GM18867 (cell line): ENCODE data around the gene ADAM22.
A peak's percentile ranks its signal among the peaks of the same experiment; 100 is the strongest.

ENCODE experiments used
- ATAC-seq: cut with Tn5 transposase; IDR thresholded peaks from one replicate; pipeline ENCODE4 v1.9.1; 2021; ENCODE audit warnings: mild to moderate bottlenecking, moderate library complexity; ENCODE audit not compliant: unreplicated experiment

Gene ADAM22

GRCh38 chr7:88105231-88105630, 171.2 kb downstream of the ADAM22 start:
- ATAC-seq, result no peak

GRCh38 chr7:88106434-88106833, 172.4 kb downstream of the ADAM22 start:
- peak; percentile 66 for ATAC-seq

GRCh38 chr7:88109612-88110011, 175.6 kb downstream of the ADAM22 start:
- no peak for ATAC-seq

DNA sequence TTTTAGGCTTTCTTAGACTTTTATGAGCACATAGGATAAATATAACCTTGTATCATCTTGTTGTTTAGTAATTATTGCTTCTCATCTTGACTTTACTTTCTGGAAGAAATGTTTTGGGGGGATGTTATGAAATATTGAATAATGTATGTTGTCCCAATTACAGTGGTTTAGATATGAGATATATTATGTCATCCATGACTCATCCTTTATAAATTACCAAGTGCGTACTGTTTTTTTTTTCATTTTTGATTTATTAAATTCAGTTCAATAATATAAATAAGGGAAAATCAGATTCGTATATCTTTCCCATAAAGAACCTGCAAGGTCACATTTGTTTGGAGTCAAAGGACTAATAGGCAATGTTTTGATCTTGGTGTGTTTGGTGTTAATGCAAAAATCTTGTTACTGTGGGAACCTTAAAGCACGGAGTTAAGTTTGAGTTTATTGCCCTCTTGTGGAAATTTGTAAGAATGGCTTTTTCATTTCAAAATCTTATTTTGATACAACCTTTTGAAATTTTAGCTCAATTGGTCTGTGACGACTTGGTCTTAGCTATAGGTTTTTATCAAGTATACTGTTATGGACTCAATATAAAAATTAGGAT, 177.2 kb downstream of the ADAM22 start:
- peak; percentile 44 for ATAC-seq

DNA sequence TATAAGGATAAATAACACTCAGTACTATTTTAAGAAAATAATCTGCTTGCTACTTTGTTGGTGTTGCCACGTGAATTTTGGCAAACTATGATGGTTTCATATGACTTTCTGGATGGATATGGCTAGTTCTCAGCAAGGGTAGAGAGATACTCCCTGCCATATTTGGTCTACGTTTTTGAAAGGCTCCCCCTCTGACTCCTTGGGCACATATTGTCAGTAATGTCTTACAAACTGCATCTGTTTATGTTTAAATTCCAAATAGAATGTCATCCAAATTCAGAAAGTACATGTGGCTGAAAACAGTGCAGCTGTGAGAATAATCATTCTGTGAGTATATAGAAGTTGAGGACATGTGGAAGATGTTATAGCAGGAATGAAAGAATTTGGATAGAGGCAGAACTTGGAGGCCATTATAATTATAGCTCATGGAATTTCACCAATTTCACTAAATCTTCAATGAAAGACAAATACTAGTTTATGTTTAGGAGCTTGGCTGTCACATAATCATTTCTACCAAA, 178.0 kb downstream of the ADAM22 start:
- ATAC-seq, result no peak

DNA sequence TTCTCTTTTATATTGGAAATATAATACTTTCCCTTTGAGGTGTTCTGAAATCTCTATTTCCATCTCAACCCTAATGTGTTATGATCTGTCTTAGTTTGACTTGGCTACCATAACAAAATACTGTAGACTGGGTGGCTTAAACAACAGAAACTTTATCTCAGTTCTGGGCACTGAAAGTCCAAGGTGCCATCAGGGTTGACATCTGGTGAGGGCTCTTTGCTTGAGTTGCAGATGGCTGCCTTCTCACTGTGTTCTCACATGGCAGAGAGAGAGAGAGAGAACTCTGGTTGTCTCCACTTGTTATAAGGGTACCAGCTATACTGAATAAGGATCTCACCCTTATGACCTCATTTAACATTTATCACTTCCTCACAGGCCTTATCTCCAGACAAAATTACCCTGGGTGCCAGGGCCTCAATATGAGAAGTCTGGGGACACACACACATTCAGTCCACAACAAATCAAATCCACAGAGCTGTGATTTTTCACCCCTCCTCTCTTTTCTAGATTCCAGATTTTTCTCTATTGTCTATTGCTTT, 181.3 kb downstream of the ADAM22 start:
- ATAC-seq, result peak; percentile 63

DNA sequence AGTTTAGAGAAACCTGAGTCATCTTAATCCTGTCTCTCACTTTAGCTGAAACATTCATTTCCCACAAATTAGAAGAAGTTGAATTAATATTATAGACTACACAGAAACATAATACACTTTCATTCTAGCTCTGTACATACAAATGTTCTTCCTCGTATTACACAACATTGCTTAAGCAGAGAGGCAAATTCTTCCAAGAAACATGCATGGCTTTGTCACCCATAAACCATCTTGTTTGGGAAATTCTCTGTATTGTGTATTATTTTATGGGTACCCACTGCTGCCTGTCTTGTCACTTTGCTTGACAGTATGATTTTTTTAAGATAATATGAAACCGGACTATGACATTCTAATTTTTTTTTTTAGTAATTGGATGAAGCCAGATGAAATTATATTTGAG, 181.8 kb downstream of the ADAM22 start:
- no peak for ATAC-seq

DNA sequence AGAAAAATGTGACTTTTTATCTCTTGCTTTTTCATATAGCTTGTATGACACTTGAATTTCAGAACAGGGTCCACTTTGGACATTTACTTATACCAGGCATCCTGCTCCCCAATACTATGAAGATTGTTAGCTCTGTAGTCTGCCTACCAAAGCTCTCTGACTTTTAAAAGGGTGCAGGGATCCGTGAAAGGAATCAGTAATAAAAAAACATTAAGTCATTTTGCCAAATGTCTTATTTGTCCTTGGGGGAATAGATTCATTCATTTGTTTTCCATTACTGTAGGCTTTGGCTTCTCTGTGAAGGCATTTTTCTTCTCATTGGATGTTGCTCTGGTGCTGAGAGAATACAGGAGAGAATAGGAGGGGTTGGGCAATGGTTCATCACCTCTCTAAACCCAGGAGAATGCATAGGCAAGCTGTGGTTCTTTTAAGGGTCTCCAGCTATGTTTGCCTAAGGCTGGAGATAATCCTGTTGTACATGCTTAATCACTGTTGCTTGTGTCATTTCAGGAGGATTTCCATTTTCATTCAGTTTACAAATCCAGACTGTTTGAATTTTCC, 182.3 kb downstream of the ADAM22 start:
- no peak for ATAC-seq

- no peak for ATAC-seq
These were observed 183.3 kb downstream of the ADAM22 start for GRCh38 chr7:88117325-88117724.

- ATAC-seq, result no peak
These were observed 187.3 kb downstream of the ADAM22 start for GRCh38 chr7:88121335-88121734.

- no peak for ATAC-seq
These were observed 193.7 kb downstream of the ADAM22 start for GRCh38 chr7:88127637-88128290.

GRCh38 chr7:88132725-88133124, 198.7 kb downstream of the ADAM22 start:
- ATAC-seq, result peak; percentile 97

DNA sequence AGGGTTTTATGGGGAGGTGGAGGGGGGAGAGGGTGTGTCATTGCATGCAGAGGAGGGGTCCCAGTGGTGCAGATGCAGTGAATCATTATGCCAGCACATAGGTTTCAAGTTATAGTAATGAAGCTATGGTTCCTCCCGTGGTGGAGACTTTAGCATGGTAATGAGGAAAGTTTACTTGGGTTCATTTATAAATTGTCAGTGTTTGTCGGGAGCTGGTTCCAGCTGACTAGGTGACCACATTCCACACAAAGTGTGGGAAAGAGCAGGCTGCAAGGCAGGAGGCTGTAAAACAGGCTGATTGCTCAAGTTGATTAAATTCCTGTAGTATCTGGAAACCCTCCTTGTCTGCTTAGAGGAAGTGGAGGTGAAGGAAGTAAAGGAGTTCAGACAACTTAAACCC, 206.9 kb downstream of the ADAM22 start:
- ATAC-seq, result no peak

DNA sequence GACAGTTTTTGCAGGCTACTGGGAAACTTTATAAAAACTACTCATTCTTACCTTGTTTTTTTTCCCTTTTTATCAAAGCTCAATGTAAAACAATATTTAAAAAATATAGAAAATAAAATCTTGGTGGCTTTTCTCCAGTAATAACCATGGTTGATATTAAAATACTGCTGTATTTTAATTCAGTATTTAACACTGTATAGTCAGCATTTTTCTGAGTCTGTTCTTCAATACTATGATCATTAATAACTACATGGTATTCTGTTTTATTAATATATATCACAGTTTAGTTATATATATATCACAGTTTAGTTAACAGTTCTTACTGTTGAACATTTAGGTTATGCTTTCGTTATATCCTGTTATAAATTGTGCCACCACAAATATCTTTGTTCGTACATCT, 207.4 kb downstream of the ADAM22 start:
- no peak for ATAC-seq

- ATAC-seq, result no peak
These were observed 207.9 kb downstream of the ADAM22 start for GRCh38 chr7:88141953-88142352.

DNA sequence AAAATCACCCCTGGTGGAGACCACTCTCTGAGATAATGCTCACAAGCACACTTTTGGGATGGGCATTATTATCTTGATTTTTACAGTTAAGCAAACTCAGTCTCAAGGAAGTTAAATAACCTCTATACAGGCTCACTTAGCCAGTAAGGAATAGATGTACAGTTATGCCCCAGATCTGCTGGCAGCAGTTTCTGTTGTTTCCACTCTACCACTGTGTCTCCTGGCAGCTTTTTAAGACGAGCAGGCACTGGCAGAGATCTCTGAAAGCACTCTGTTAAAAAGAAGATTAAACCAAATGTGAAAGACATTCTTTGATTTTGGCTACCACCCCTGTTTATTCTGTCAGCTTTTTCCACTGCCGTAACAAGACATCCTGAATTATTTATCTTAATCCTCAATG, 212.6 kb downstream of the ADAM22 start:
- ATAC-seq, result no peak

GRCh38 chr7:88147341-88147740, 213.3 kb downstream of the ADAM22 start:
- ATAC-seq, result no peak

DNA sequence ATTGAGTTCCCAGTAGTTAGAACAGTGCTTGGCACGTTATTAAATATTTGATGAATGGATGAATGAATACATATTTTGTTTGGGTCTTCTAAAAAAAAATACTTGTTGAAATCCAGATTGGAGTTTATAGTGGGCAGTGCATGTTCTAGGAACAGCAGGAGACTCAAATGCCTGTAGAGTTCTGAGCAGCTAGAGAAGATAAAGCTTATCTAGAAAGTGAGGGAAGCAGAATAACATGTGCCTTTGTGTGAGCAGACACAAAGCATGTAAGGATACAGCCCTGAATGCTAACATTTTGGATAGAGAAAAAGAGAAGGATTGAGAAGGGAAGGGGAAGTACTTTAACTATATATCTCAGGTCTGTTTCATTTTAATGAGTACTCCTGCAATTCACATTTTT, 213.9 kb downstream of the ADAM22 start:
- no peak for ATAC-seq

DNA sequence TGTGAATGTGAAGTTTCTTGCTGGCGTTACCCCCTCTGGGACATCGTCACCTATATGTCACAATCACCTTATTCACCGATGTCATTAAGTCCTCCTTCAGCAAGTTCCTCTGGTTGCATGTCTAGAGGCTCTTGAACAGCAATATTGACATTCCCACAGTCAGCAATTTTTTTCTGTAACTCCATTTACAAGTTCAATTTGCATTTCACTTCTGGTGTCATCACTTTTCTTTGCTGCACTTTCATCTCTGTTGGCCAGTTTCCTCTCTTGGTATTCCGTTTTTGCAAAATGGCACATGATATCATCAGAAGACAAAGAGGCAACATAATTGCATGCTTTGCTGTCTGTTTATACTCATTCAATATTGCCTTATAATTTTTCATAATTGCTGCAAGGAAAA, 216.0 kb downstream of the ADAM22 start:
- ATAC-seq, result no peak

GRCh38 chr7:88151119-88151790, 217.2 kb downstream of the ADAM22 start:
- no peak for ATAC-seq

- no peak for ATAC-seq
These were observed 219.3 kb downstream of the ADAM22 start for GRCh38 chr7:88153378-88153777.

DNA sequence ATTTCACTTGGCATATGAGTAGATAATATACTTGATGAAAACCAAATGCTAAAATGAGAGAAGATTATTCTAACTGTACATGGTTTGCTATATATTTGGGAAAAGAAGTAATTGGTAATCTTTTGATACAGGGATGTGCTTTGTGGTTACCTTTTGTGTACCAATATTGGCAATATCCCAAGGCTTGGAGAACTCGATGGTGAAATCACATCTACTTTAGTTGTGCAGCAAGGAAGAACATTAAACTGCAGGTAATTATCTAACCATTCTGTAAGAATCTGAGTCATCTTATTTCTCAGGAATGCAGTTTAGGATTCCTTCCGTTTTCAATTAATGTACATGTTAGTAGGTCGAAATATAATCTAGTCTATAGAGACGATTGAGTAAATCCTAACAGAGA, 221.7 kb downstream of the ADAM22 start:
- ATAC-seq, result no peak
